Smooth muscle cell (in vitro differentiated cells): ENCODE measurements around the gene SAAL1. TPM values are rescaled to one million over a fixed set of nuclear protein-coding genes. Genes with fewer than 3 reads are reported as not detected.

ENCODE experiments used
- DNase-seq: peaks from one replicate; lab custom pipeline; 2025; ENCODE audit not compliant: unreplicated experiment; lab: John Stamatoyannopoulos, UW
- H2AFZ ChIP-seq: fragments of 200-600 bp; sonication (generic); 2 replicates; pipeline ENCODE4 v1.6.0; 2016; ENCODE audit warnings: antibody characterized with exemption, low read depth, mild to moderate bottlenecking
- H3F3A ChIP-seq: fragments of 200-600 bp; sonication (generic); 2 replicates; pipeline ENCODE4 v1.6.0; 2017; ENCODE audit warnings: antibody characterized with exemption, low read depth
- H3K27ac ChIP-seq: fragments of 200-600 bp; sonication (generic); 2 replicates; pipeline ENCODE4 v1.5.1; 2016; ENCODE audit warnings: low read depth, mild to moderate bottlenecking
- H3K27me3 ChIP-seq: fragments of 200-600 bp; sonication (generic); 2 replicates; pipeline ENCODE4 v1.6.1; 2016; ENCODE audit warnings: low read depth, mild to moderate bottlenecking
- H3K36me3 ChIP-seq: fragments of 200-600 bp; sonication (generic); 2 replicates; pipeline ENCODE4 v1.5.1; 2016; ENCODE audit warnings: low read depth
- H3K4me1 ChIP-seq: fragments of 200-600 bp; sonication (generic); 2 replicates; pipeline ENCODE4 v1.5.1; 2016; ENCODE audit warnings: low read depth
- H3K4me2 ChIP-seq: fragments of 200-600 bp; sonication (generic); 2 replicates; pipeline ENCODE4 v1.6.0; 2016; ENCODE audit warnings: mild to moderate bottlenecking
- H3K4me3 ChIP-seq: fragments of 200-600 bp; sonication (generic); 2 replicates; pipeline ENCODE4 v1.5.1; 2016; ENCODE audit warnings: mild to moderate bottlenecking
- H3K79me2 ChIP-seq: fragments of 200-600 bp; sonication (generic); 2 replicates; pipeline ENCODE4 v1.6.0; 2016; ENCODE audit warnings: low read depth, mild to moderate bottlenecking
- H3K9ac ChIP-seq: fragments of 200-600 bp; sonication (generic); 2 replicates; pipeline ENCODE4 v1.6.0; 2016; ENCODE audit warnings: low read depth
- H3K9me3 ChIP-seq: fragments of 200-600 bp; sonication (generic); replicated peaks from 2 replicates; pipeline ENCODE4 v1.5.1; 2016; ENCODE audit warnings: low read depth
- H4K20me1 ChIP-seq: fragments of 200-600 bp; sonication (generic); 2 replicates; pipeline ENCODE4 v1.6.0; 2016; ENCODE audit warnings: low read depth
- WGBS: methylation state at CpG from one replicate; pipeline ENCODE4 v1.1.7; 2016; ENCODE audit warnings: low lambda C conversion rate; 5-methylcytosine and 5-hydroxymethylcytosine counted together
- polyA plus RNA-seq: library from polyadenylated mRNA; unstranded; fragments of >200 nt; fragmentation: Nextera tagmentation; extraction: Ambion mirVana; gene quantifications from 2 replicates; pipeline ENCODE4 v1.2.1, GENCODE V29; 2016
- total RNA-seq: library from RNA; depleted of rRNA; stranded (reverse); fragments of >200 nt; gene quantifications from 2 replicates; pipeline ENCODE4 v1.2.3, GENCODE V29; 2014
- TF ChIP-seq, protein P1 (sequence below): fragments of 200-600 bp; sonication (generic); IDR thresholded peaks from 2 replicates; pipeline ENCODE4 v1.5.1; 2017; ENCODE audit warnings: borderline replicate concordance, mild to moderate bottlenecking, antibody characterized with exemption; ENCODE audit not compliant: insufficient read depth, poor library complexity, severe bottlenecking

The SAAL1 gene, protein sequence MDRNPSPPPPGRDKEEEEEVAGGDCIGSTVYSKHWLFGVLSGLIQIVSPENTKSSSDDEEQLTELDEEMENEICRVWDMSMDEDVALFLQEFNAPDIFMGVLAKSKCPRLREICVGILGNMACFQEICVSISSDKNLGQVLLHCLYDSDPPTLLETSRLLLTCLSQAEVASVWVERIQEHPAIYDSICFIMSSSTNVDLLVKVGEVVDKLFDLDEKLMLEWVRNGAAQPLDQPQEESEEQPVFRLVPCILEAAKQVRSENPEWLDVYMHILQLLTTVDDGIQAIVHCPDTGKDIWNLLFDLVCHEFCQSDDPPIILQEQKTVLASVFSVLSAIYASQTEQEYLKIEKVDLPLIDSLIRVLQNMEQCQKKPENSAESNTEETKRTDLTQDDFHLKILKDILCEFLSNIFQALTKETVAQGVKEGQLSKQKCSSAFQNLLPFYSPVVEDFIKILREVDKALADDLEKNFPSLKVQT
- 20.0 and 22.2 TPM in 2 replicates for total RNA-seq
- 19.4 and 19.9 TPM in 2 replicates for polyA plus RNA-seq

DNA sequence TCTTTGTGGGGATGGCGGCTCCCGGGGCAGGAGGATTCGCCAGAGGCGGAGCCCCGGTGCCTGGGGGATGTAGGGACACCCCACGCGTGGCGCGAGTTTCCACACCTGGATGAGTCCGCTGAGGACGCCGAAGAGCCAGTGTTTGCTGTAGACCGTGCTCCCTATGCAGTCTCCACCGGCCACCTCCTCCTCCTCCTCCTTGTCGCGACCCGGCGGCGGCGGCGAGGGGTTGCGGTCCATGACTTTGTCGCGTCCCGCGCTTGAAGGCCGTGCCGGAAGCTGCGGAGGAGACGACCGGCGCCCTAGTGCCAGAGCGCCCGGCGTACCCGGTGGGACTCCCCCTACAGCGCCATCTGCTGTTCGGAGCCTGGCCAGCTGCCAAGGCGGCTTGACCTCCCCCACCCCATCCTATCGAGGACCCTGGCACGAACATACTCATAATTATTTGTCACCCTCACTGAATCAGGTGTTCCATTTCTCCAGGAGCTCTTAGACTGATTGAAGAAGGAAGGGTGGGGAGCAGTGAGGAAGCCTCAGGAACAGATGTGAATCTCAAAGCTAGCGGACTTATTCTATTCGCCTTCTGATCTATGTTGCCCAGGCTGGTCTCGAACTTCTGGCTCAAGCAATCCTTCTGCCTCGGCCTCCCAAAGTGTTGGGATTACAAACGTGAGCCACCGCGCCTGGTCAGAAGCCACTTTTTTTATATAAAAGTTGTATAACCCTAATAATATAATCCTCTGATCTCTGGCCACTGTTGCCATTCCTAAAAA, at the start of gene SAAL1:
TSS of gene SAAL1 (minus strand) at position 281 of the 773 bp plus-strand sequence. CDS start at position 240, 41 bp downstream.
- no peaks in the 10 kb centered on the region for H4K20me1 ChIP-seq
- peak within 1 kb of the TSS; percentile 99 for H2AFZ ChIP-seq
- no peaks in the 10 kb centered on the region for H3F3A ChIP-seq
- H3K4me2 ChIP-seq = peak within 1 kb of the TSS; percentile 98
- H3K27ac ChIP-seq = no peak within 1 kb of the TSS
- peak within 1 kb of the TSS; percentile 92 for H3K4me3 ChIP-seq
- H3K27me3 ChIP-seq = peaks cover 4% of the 10 kb centered on the region
- H3K36me3 ChIP-seq = no peaks in the 10 kb centered on the region
- H3K9ac ChIP-seq = peak within 1 kb of the TSS; percentile 75
- TF ChIP-seq, protein P1, sequence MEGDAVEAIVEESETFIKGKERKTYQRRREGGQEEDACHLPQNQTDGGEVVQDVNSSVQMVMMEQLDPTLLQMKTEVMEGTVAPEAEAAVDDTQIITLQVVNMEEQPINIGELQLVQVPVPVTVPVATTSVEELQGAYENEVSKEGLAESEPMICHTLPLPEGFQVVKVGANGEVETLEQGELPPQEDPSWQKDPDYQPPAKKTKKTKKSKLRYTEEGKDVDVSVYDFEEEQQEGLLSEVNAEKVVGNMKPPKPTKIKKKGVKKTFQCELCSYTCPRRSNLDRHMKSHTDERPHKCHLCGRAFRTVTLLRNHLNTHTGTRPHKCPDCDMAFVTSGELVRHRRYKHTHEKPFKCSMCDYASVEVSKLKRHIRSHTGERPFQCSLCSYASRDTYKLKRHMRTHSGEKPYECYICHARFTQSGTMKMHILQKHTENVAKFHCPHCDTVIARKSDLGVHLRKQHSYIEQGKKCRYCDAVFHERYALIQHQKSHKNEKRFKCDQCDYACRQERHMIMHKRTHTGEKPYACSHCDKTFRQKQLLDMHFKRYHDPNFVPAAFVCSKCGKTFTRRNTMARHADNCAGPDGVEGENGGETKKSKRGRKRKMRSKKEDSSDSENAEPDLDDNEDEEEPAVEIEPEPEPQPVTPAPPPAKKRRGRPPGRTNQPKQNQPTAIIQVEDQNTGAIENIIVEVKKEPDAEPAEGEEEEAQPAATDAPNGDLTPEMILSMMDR = peak; percentile 86
- DNase-seq = peak; percentile 55
- no peaks in the 10 kb centered on the region for H3K9me3 ChIP-seq
- peaks cover 8% of the 10 kb centered on the region for H3K4me1 ChIP-seq
- WGBS = 13% methylated on average over 27 of the region's 48 CpGs
- H3K79me2 ChIP-seq = peaks cover 17% of the 10 kb centered on the region

DNA sequence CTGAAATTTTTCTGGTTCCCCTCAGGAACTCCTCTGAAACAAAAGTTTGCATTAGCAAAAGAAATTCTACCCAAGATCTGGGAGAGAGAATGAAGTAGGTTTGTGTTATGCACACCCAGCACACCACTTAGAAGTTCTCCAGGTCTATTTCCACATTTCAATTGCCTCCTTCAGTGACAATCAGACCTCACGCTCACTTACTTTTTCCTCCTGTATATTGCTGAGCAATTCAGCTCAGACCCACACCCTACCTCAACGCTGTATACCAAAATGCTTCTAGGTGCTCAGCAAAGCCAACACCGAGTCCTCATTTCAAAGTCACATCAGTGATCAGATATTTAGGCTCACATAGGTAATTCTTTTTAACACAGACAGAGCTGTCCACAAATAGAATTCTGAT, 45.7 kb upstream of the SAAL1 start:
- Histone ChIP-seq H3K4me1 (no peaks in the 10 kb centered on the region), H2AFZ (no peak overlapping the region), H3K27ac (no peak overlapping the region), H3K9me3 (no peaks in the 10 kb centered on the region), H3K36me3 (no peaks in the 10 kb centered on the region), H3K4me2 (no peak overlapping the region), H3K9ac (no peak overlapping the region), H4K20me1 (no peaks in the 10 kb centered on the region), H3F3A (no peaks in the 10 kb centered on the region), H3K4me3 (no peak overlapping the region), H3K27me3 (peaks cover 10% of the 10 kb centered on the region), H3K79me2 (no peaks in the 10 kb centered on the region)
- DNase-seq = no peak
- TF ChIP-seq, protein P1 = no peak
- 78% methylated on average over 3 of the region's 3 CpGs for WGBS

DNA sequence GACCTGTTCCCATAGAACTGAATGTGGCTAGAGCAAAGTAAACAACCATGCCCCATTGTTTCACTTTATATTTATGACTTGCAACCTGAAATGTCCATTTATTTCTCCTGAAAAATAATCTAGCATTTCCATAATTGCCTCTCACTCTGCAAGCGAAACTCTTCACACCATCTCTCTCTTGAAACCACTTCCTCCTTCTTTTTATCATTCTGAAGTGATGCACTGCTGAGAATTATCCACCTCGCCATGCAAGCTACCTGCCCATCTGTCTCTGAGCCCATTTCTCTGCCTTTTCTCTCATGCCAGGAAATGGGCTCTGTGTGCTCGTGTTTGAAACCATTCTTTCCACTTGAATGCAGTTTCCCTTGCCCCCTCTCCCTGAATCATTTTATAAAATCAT, 40.0 kb upstream of the SAAL1 start:
- TF ChIP-seq, protein P1 = no peak
- DNase-seq = no peak
- H3K27ac ChIP-seq = no peak overlapping the region

More for the DNA sequence above, 40.0 kb upstream of the SAAL1 start:
- 65% methylated on average over 3 of the region's 3 CpGs for WGBS
- Histone ChIP-seq H3K36me3 (no peaks in the 10 kb centered on the region), H3K9me3 (no peaks in the 10 kb centered on the region), H3K79me2 (no peaks in the 10 kb centered on the region), H3K4me2 (no peak overlapping the region), H3K4me3 (no peak overlapping the region), H3K4me1 (no peaks in the 10 kb centered on the region), H3K9ac (no peak overlapping the region), H3K27me3 (peaks cover 4% of the 10 kb centered on the region), H3F3A (no peaks in the 10 kb centered on the region), H2AFZ (no peak overlapping the region), H4K20me1 (no peaks in the 10 kb centered on the region)
